Stimulated activated CD4-positive, alpha-beta T cell treated with anti-CD3 and anti-CD28 coated beads, Interleukin-4, amount 100 ng/mL, for 48 hours (primary cell): ENCODE data around the gene B4GAT1.
"Not testable (repeated sequence)": the region's sequence is repeated elsewhere in the genome, so short reads cannot be mapped to it uniquely, and the experiment has no call there.

Experiments
- DNase-seq, 2 donors: peaks; one replicate each; pipeline ENCODE4 v3.0.0-alpha.2; 2020; ENCODE audit warnings: low read depth in 2 of 2

B4GAT1 gene

GRCh38 chr11:66322732-66323427, 24.5 kb downstream of the B4GAT1 start:
- no peak for DNase-seq

DNA sequence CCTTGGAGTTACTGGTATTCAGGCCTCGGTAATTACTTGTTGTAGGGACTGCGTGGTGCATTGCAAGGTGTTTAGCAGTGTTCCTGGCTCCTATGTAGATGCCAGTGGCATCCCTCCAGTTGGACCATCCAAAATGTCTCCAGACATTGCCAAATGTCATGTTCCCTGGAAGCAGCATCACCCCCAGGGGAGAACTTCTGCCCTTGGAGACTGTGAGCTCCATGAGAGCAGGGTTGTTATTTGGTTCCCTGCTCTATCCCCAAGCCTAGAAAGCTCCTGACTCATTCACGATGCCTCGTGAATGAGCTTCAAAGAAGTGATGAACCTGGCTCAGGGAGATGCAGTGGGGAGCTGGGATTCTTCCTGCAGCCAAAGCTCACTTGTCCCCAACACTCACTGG, 25.8 kb downstream of the B4GAT1 start:
- DNase-seq, result no peak

- DNase-seq, result not testable (repeated sequence)
These were observed 26.7 kb downstream of the B4GAT1 start for GRCh38 chr11:66320748-66321147.

DNA sequence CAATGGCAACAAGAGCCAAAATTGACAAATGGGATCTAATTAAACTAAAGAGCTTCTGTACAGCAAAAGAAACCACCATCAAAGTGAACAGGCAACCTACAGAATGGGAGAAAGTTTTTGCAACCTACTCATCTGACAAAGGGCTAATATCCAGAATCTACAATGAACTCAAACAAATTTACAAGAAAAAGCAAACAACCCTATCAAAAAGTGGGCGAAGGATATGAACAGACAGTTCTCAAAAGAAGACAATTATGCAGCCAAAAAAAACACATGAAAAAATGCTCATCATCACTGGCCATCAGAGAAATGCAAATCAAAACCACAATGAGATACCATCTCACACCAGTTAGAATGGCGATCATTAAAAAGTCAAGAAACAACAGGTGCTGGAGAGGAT, 27.1 kb downstream of the B4GAT1 start:
- DNase-seq, result not testable (repeated sequence)

- DNase-seq, result no peak
These were observed 28.8 kb downstream of the B4GAT1 start for GRCh38 chr11:66318600-66318970.

- no peak for DNase-seq
These were observed 29.5 kb downstream of the B4GAT1 start for GRCh38 chr11:66317723-66318599.

DNA sequence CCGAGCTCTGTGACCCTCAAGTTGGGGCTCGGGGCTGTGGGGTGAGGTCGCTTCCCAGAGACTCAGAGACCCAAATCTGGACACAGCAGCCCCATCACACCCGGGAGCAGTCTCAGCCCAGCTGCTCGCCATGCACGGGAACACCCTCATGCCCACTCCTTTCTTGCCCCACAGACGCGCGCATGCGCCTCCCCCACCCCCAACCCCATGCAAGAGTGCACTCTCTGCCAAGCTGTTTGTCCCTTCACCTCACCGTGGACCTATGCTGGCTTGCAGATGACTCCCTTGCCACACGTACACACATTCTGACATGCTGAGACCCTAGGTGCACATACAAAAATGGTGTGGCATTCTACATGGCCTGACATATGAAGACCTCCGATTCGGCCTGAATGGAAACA, 30.1 kb downstream of the B4GAT1 start:
- no peak for DNase-seq

- DNase-seq, result no peak
These were observed 30.6 kb downstream of the B4GAT1 start, which contains the start of gene CD248 for GRCh38 chr11:66316849-66317251. TSS of gene CD248 (minus strand) at chr11:66317044. CDS start at chr11:66317027, 17 bp downstream.

- no peak for DNase-seq
These were observed 31.3 kb downstream of the B4GAT1 start for GRCh38 chr11:66315921-66316811.

DNA sequence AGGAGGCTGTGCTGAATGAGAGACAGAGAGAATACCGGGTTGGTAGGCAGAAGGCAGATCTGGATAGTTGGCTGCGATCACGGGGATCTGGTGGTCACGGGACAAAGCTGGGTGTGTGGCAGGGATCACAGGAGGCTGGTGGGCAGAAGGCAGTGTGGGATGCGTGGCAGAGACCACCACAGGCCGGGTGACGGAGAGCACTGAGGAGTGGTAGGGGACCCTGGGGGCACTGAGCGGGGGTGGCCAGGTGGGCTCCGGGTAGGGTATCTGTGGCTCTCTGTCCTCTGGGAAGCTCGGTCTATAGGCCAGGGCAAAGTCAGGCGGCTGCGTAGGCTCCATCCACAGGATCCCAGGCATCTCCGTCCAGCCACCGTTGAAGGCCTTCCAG, 31.9 kb downstream of the B4GAT1 start:
- no peak for DNase-seq

- no peak for DNase-seq
These were observed 32.6 kb downstream of the B4GAT1 start for GRCh38 chr11:66314561-66315497.

DNA sequence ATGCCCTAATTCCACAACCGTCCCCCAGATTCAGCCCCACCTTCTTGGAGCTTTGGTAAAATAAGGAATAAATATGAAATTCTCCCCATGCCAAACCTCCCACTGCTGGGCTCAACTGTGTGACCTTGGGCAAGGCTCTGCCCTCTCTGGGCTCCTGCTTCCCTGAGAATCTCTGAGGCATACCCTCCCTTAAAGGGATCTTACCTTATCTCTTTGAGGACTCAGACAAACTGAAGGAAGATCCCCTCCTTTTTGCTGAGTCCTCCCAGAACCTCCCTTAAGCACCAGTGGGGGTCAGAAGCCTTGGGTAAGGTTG, 33.3 kb downstream of the B4GAT1 start:
- DNase-seq, result no peak

GRCh38 chr11:66313321-66314185, 33.9 kb downstream of the B4GAT1 start:
- DNase-seq, result no peak

- DNase-seq, result peak; percentile 90 to 99
These were observed 34.7 kb downstream of the B4GAT1 start for GRCh38 chr11:66312549-66313320.

- peak; percentile 85 to 95 for DNase-seq
These were observed 35.4 kb downstream of the B4GAT1 start for GRCh38 chr11:66311965-66312548.

- no peak for DNase-seq
These were observed 35.9 kb downstream of the B4GAT1 start for GRCh38 chr11:66311470-66311964.

DNA sequence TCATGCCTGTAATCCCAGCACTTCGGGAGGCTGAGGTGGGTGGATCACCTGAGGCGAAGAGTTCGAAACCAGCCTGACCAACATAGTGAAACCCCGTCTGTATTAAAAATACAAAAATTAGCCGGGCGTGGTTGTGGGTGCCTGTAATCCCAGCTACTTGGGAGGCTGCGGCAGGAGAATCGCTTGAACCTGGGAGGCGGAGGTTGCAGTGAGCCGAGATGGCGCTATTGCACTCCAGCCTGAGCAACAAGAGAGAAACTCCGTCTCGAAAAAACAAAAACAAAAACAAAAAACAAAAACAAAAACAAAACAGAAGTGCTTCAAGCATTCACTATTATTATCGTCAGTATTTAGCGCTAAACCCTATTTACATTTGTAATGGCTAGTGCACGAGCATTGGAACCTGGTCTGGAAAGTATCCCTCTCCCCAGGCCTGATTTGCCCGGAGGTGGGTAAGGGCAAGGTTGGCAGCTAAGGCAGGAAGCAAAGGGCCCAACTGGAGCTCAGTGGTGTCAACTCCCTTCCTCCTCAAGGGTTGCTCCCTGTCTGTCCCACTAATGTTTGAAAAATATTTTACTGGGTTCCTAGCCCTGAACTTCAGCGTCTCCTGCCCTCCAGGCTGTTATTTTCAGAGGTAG, 36.5 kb downstream of the B4GAT1 start:
- not testable (repeated sequence) for DNase-seq

- no peak for DNase-seq
These were observed 37.1 kb downstream of the B4GAT1 start for GRCh38 chr11:66310324-66310723.
